HepG2 (cell line): Measurements from ENCODE around the gene EPB41L5. TPM values are rescaled to one million over a fixed set of nuclear protein-coding genes. Genes with fewer than 3 reads are reported as not detected.

Experiments
- ATAC-seq: fragments of 200-7000 bp; cut with Tn5 transposase; 3 replicates; pipeline ENCODE4 v1.9.1; 2020; ENCODE audit warnings: mild to moderate bottlenecking, moderate library complexity
- BruUV-seq: library from RNA; stranded (reverse); fragments of 400-500 nt; replicated peaks from 2 replicates; lab custom pipeline; 2021; lab: Mats Ljungman, UMichigan
- CTCF ChIA-PET: fragments of 300-600 bp; formaldehyde crosslinking; extraction: SDS; loops from one replicate; lab custom pipeline; 2021; ENCODE audit warnings: low total read pairs, inconsistent platforms, low intra/inter-chr PET ratio; lab: Yijun Ruan, JAX
- POLR2A ChIA-PET: fragments of 350-600 bp; sonication (Branson Sonifier 250); formaldehyde crosslinking; loops from one replicate; lab custom pipeline; 2020; ENCODE audit warnings: antibody characterized with exemption, inconsistent platforms; lab: Yijun Ruan, JAX
- DNase-seq: peaks from one replicate; pipeline ENCODE4 v3.0.0-alpha.2; 2015; ENCODE audit warnings: low spot score
- FAIRE-seq: peaks from 3 replicates; lab custom pipeline; 2011; peaks lifted over from hg19 to GRCh38; lab: Jason Lieb, UNC
- H2AFZ ChIP-seq: one replicate; pipeline ENCODE4 v1.6.1; 2011; ENCODE audit warnings: low read length, inconsistent platforms
- H3K27ac ChIP-seq: fragments of 300-600 bp; 3 replicates; pipeline ENCODE4 v1.8.0; 2011; ENCODE audit warnings: mixed run types, mild to moderate bottlenecking, mixed read lengths, low read length, inconsistent platforms; ENCODE audit not compliant: insufficient read depth; ENCODE audit errors: extremely low read length
- H3K27me3 ChIP-seq, 2 experiments: fragments of 200-600 bp in 1 of 2; 2 replicates in 1 of 2; 3 replicates in 1 of 2; pipeline versions ENCODE4 v1.6.0 to v1.8.0; 2011; ENCODE audit warnings: low read length in 2 of 2, mild to moderate bottlenecking in 2 of 2, moderate library complexity in 2 of 2, inconsistent platforms in 1 of 2; ENCODE audit not compliant: insufficient read depth in 2 of 2, control insufficient read depth in 1 of 2
- H3K36me3 ChIP-seq, 2 experiments: fragments of 200-600 bp in 1 of 2; replicated peaks in 1 of 2; 2 replicates in 1 of 2; 3 replicates in 1 of 2; pipeline versions ENCODE4 v1.5.1 to v1.8.0; 2011; ENCODE audit warnings: low read length in 2 of 2, inconsistent platforms in 1 of 2; ENCODE audit not compliant: insufficient read depth in 2 of 2, control insufficient read depth in 1 of 2
- H3K4me1 ChIP-seq: 2 replicates; pipeline ENCODE4 v1.5.1; 2012; ENCODE audit warnings: low read length, inconsistent platforms; ENCODE audit not compliant: insufficient read depth
- H3K4me2 ChIP-seq: 2 replicates; pipeline ENCODE4 v1.6.0; 2011; ENCODE audit warnings: low read depth, low read length, inconsistent platforms
- H3K4me3 ChIP-seq, 3 experiments: fragments of 200-600 bp in 1 of 3; sonication (generic), shearing (Covaris generic) in 1 of 3; replicated peaks in 1 of 3; 2 replicates each; pipeline ENCODE4 v1.5.1; 2011 to 2016; ENCODE audit warnings: low read length in 3 of 3, inconsistent platforms in 2 of 3, low read depth in 2 of 3, mild to moderate bottlenecking in 2 of 3, control low read depth in 1 of 3, mixed read lengths in 1 of 3; ENCODE audit not compliant: insufficient read depth in 1 of 3
- H3K79me2 ChIP-seq: one replicate; pipeline ENCODE4 v1.6.1; 2011; ENCODE audit warnings: low read length, inconsistent platforms; ENCODE audit not compliant: insufficient read depth
- H3K9ac ChIP-seq: 2 replicates; pipeline ENCODE4 v1.6.0; 2011; ENCODE audit warnings: mild to moderate bottlenecking, low read depth, low read length, inconsistent platforms; ENCODE audit not compliant: insufficient read depth
- H3K9me3 ChIP-seq: 2 replicates; pipeline ENCODE4 v1.5.1; 2012; ENCODE audit warnings: mild to moderate bottlenecking, low read length
- H4K20me1 ChIP-seq: 2 replicates; pipeline ENCODE4 v1.6.0; 2011; ENCODE audit warnings: inconsistent platforms, mild to moderate bottlenecking, low read length, moderate library complexity; ENCODE audit not compliant: insufficient read depth
- FOXO1 ChIP-seq: sonication (generic); formaldehyde crosslinking; IDR thresholded peaks from 2 replicates; pipeline ENCODE4 v1.4.0; 2020; ENCODE audit warnings: missing genetic modification reagents
- KDM5B ChIP-seq: sonication (generic); formaldehyde crosslinking; IDR thresholded peaks from 2 replicates; pipeline ENCODE4 v1.4.0; 2020; ENCODE audit warnings: missing genetic modification reagents, mild to moderate bottlenecking, borderline replicate concordance
- MED1 ChIP-seq: sonication (generic); formaldehyde crosslinking; IDR thresholded peaks from 2 replicates; pipeline ENCODE4 v1.4.0; 2020; ENCODE audit warnings: missing genetic modification reagents
- MEF2D ChIP-seq: sonication (generic); formaldehyde crosslinking; IDR thresholded peaks from 2 replicates; pipeline ENCODE4 v1.5.1; 2020; ENCODE audit warnings: mild to moderate bottlenecking, missing genetic modification reagents
- SAFB2 ChIP-seq: sonication (generic); formaldehyde crosslinking; IDR thresholded peaks from 2 replicates; pipeline ENCODE4 v1.5.1; 2020; ENCODE audit warnings: missing genetic modification reagents, low read depth, mild to moderate bottlenecking, borderline replicate concordance
- SMAD3 ChIP-seq: sonication (generic); formaldehyde crosslinking; IDR thresholded peaks from 2 replicates; pipeline ENCODE4 v1.4.0; 2020; ENCODE audit warnings: missing genetic modification reagents
- TRIM24 ChIP-seq: sonication (generic); formaldehyde crosslinking; IDR thresholded peaks from 2 replicates; pipeline ENCODE4 v1.8.0; 2022; ENCODE audit warnings: mild to moderate bottlenecking, missing genetic modification reagents
- XRCC5 ChIP-seq: fragments of 200-400 bp; formaldehyde crosslinking; optimal IDR thresholded peaks from 2 replicates; pipeline ENCODE3; 2017; ENCODE audit warnings: mild to moderate bottlenecking, low read length
- ZNF30 ChIP-seq: sonication (generic); formaldehyde crosslinking; IDR thresholded peaks from 2 replicates; pipeline ENCODE4 v1.5.0; 2020; ENCODE audit warnings: mild to moderate bottlenecking, missing genetic modification reagents
- ZNF510 ChIP-seq: sonication (generic); formaldehyde crosslinking; IDR thresholded peaks from 2 replicates; pipeline ENCODE4 v1.4.0; 2020; ENCODE audit warnings: low read depth, mild to moderate bottlenecking, missing genetic modification reagents
- ZNF572 ChIP-seq: sonication (generic); formaldehyde crosslinking; IDR thresholded peaks from 2 replicates; pipeline ENCODE4 v1.5.1; 2020; ENCODE audit warnings: mild to moderate bottlenecking, missing genetic modification reagents
- ZNF615 ChIP-seq: sonication (generic); formaldehyde crosslinking; IDR thresholded peaks from 2 replicates; pipeline ENCODE4 v1.5.0; 2020; ENCODE audit warnings: mild to moderate bottlenecking, missing genetic modification reagents, borderline replicate concordance
- ZNF792 ChIP-seq: IDR thresholded peaks from 2 replicates; pipeline ENCODE4 v1.6.1; 2016
- WGBS: methylation state at CpG from one replicate; pipeline ENCODE4 v1.1.6; 2017; ENCODE audit warnings: low lambda C conversion rate; 5-methylcytosine and 5-hydroxymethylcytosine counted together
- in situ Hi-C: cut with HindIII; loops from 2 replicates; pipeline ENCODE4 v1.10.0; 2017; ENCODE audit warnings: low pct_unique_long_range_greater_than_20kb; ENCODE audit not compliant: extremely low pct_ligation_motif_present
- intact Hi-C: fragments of 100-400 bp; cut with micrococcal nuclease; formaldehyde crosslinking; loops from one replicate; pipeline ENCODE4 v1.10.0; 2022; ENCODE audit not compliant: unreplicated experiment
- polyA plus RNA-seq, 8 experiments: library from polyadenylated mRNA; depleted of rRNA in 3 of 8; stranded (reverse) in 7 of 8; unstranded in 1 of 8; fragments of >200 nt; fragmentation: Illumina TruSeq in 4 of 8; extraction: Trizol in 4 of 8; gene quantifications; 2 replicates each; pipeline versions ENCODE4 v1.2.1 to v1.2.3, GENCODE V29; 2011 to 2016; ENCODE audit warnings: low read depth in 4 of 8, missing spikeins in 1 of 8, mixed read lengths in 1 of 8; ENCODE audit not compliant: insufficient read depth in 1 of 8
- total RNA-seq, 5 experiments: library from RNA; depleted of rRNA; stranded (reverse); fragments of >200 nt; fragmentation: Illumina TruSeq; extraction: Trizol; gene quantifications; 2 replicates each; pipeline ENCODE4 v1.2.3, GENCODE V29; 2016; ENCODE audit warnings: low read depth in 1 of 5
- TF ChIP-seq, protein P1 (sequence below): sonication (generic); formaldehyde crosslinking; conservative IDR thresholded peaks from 2 replicates; pipeline ENCODE4 v1.4.0; 2020; ENCODE audit warnings: mild to moderate bottlenecking, missing genetic modification reagents, moderate library complexity
- TF ChIP-seq, protein P2 (sequence below): sonication (generic); formaldehyde crosslinking; IDR thresholded peaks from 2 replicates; pipeline ENCODE4 v1.8.0; 2022; ENCODE audit warnings: mild to moderate bottlenecking, missing genetic modification reagents; ENCODE audit not compliant: insufficient replicate concordance
- TF ChIP-seq, protein P3 (sequence below): sonication (generic); formaldehyde crosslinking; IDR thresholded peaks from 2 replicates; pipeline ENCODE4 v1.4.0; 2020; ENCODE audit warnings: missing genetic modification reagents
- TF ChIP-seq, protein P4 (sequence below): sonication (generic); formaldehyde crosslinking; IDR thresholded peaks from 2 replicates; pipeline ENCODE4 v1.8.0; 2022; ENCODE audit warnings: missing genetic modification reagents, mild to moderate bottlenecking, inconsistent platforms, borderline replicate concordance

Gene EPB41L5
- total and polyA plus RNA-seq, 2 of the 13 experiments (the other 11 are each of a cell fraction or from before 2014, with no cell fraction given): 40.5 to 47.5 TPM

DNA sequence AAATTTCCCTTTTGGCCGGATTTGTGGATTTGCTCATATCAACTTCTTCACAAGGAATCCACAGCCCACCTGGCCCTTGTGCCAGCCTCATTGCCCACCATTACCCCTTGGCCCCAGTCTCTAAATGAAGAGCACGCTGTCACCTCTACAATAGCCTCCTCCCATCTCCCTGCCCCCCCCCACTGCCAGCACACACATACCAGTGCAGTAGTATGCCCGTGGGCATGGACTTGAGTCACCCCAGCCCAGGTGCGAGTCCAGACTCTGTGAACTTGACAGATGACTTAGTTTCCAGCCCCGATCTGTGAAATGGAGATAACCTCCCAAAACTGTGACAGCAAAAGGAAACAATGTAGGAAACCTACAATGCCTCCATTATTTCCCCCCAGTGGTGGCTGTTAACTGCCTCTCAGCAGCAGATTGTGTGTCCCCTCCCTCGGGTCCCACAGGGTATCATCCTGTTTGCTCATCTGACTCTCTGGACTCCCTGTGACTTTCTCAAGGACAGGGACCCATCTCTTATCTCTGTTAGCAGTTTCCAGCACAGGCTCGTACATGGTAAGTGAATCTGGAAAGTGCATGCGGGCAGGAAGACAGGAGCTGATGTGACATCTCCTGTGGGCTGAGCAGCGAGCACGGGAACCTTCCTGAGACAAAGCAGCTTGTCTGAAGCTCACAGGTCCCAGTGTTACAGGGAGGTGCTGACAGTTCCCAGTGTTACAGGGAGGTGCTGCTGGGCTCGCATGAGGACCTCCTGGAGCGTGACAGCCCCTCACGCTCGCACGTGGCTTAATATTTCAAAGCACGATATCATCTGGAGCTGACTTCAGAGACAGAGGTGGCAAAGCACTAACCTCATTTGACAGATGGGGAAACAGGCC is 214.5 kb downstream of the EPB41L5 start:
- ChIA-PET CTCF (no interaction called here), POLR2A (no interaction called here)
- H4K20me1 ChIP-seq: no peaks in the 10 kb centered on the region
- H3K9ac ChIP-seq: no peak overlapping the region
- no peaks in the 10 kb centered on the region for H3K9me3 ChIP-seq
- H3K4me2 ChIP-seq: peak overlapping the region; percentile 30
- H3K36me3 ChIP-seq: no peaks in the 10 kb centered on the region
- FAIRE-seq: peak; percentile 83
- intact Hi-C loops (no loop called here), in situ Hi-C loops (no loop called here)
- no peaks in the 10 kb centered on the region for H3K79me2 ChIP-seq
- H2AFZ ChIP-seq: no peak overlapping the region
- no peak overlapping the region for H3K4me3 ChIP-seq
- DNase-seq: peak; percentile 72
- H3K4me1 ChIP-seq: peaks cover 93% of the 10 kb centered on the region
- peak; percentile 9 for ATAC-seq
- 27% methylated on average over 16 of the region's 16 CpGs for WGBS
- peaks cover 14 to 52% of the 10 kb centered on the region in 2 experiments; a peak in 4 of 5 replicates for H3K27me3 ChIP-seq
- no TSS peak for BruUV-seq
- H3K27ac ChIP-seq: no peak overlapping the region
- TF ChIP-seq ZNF572 (CRISPR knock-in tag) (no peak), ZNF510 (CRISPR knock-in tag) (no peak), FOXO1 (no peak), MEF2D (CRISPR knock-in tag) (no peak), TRIM24 (CRISPR knock-in tag) (no peak), KDM5B (0 out of 2 replicates have a peak, but pooled peaks have one; percentile 32), MED1 (CRISPR knock-in tag) (no peak), XRCC5 (peak; percentile 22), ZNF30 (CRISPR knock-in tag) (no peak), SAFB2 (CRISPR knock-in tag) (0 out of 2 replicates have a peak, but pooled peaks have one; percentile 32), ZNF792 (CRISPR knock-in tag) (0 out of 2 replicates have a peak, but pooled peaks have one; percentile 27), ZNF615 (no peak), SMAD3 (CRISPR knock-in tag) (no peak)
- TF ChIP-seq, protein P1, sequence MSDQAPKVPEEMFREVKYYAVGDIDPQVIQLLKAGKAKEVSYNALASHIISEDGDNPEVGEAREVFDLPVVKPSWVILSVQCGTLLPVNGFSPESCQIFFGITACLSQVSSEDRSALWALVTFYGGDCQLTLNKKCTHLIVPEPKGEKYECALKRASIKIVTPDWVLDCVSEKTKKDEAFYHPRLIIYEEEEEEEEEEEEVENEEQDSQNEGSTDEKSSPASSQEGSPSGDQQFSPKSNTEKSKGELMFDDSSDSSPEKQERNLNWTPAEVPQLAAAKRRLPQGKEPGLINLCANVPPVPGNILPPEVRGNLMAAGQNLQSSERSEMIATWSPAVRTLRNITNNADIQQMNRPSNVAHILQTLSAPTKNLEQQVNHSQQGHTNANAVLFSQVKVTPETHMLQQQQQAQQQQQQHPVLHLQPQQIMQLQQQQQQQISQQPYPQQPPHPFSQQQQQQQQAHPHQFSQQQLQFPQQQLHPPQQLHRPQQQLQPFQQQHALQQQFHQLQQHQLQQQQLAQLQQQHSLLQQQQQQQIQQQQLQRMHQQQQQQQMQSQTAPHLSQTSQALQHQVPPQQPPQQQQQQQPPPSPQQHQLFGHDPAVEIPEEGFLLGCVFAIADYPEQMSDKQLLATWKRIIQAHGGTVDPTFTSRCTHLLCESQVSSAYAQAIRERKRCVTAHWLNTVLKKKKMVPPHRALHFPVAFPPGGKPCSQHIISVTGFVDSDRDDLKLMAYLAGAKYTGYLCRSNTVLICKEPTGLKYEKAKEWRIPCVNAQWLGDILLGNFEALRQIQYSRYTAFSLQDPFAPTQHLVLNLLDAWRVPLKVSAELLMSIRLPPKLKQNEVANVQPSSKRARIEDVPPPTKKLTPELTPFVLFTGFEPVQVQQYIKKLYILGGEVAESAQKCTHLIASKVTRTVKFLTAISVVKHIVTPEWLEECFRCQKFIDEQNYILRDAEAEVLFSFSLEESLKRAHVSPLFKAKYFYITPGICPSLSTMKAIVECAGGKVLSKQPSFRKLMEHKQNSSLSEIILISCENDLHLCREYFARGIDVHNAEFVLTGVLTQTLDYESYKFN (CRISPR knock-in tag): 0 out of 2 replicates have a peak, but pooled peaks have one; percentile 32
- TF ChIP-seq, protein P2, sequence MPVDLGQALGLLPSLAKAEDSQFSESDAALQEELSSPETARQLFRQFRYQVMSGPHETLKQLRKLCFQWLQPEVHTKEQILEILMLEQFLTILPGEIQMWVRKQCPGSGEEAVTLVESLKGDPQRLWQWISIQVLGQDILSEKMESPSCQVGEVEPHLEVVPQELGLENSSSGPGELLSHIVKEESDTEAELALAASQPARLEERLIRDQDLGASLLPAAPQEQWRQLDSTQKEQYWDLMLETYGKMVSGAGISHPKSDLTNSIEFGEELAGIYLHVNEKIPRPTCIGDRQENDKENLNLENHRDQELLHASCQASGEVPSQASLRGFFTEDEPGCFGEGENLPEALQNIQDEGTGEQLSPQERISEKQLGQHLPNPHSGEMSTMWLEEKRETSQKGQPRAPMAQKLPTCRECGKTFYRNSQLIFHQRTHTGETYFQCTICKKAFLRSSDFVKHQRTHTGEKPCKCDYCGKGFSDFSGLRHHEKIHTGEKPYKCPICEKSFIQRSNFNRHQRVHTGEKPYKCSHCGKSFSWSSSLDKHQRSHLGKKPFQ: no peak
- TF ChIP-seq, protein P3, sequence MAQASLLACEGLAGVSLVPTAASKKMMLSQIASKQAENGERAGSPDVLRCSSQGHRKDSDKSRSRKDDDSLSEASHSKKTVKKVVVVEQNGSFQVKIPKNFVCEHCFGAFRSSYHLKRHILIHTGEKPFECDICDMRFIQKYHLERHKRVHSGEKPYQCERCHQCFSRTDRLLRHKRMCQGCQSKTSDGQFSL (CRISPR knock-in tag): peak; percentile 26; the same call in 1 of the 2 replicates
- TF ChIP-seq, protein P4, sequence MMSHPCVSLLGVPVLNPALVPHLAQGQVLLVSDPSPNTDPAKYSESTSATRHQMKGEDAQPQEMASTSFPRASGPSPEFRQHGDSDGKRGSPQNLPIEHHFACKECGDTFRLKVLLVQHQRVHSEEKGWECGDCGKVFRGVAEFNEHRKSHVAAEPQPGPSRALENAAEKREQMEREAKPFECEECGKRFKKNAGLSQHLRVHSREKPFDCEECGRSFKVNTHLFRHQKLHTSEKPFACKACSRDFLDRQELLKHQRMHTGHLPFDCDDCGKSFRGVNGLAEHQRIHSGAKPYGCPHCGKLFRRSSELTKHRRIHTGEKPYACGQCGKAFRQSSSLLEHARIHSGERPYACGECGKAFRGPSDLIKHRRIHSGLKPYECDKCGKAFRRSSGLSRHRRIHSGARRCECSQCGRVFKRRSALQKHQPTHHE (CRISPR knock-in tag): no peak
